GM19468 (cell line): ENCODE measurements around the gene PITX3.
A peak's percentile ranks its signal among the peaks of the same experiment; 100 is the strongest.
"Not testable (repeated sequence)": the region's sequence is repeated elsewhere in the genome, so short reads cannot be mapped to it uniquely, and the experiment has no call there.

ENCODE experiments used
- ATAC-seq: cut with Tn5 transposase; IDR thresholded peaks from one replicate; pipeline ENCODE4 v1.9.1; 2021; ENCODE audit warnings: mild to moderate bottlenecking, moderate library complexity, moderate number of reproducible peaks; ENCODE audit not compliant: unreplicated experiment; ENCODE audit errors: extremely low read depth

Gene PITX3

DNA sequence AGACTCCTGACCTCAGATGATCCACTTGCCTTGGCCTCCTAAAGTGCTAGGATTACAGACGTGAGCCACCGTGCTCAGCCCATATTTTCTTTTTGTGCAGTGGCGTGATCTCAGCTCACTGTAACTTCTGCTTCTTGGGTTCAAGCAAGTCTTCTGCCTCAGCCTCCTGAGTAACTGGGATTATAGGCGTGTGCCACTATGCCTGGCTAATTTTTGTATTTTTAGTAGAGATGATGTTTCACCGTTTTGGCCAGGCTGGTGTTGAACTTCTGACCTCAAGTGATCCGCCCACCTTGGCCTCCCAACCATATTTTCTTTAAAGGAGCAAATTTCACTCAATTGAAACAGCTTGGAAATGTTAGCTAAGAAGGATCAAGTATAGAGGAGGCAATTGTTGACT, 20.5 kb upstream of the PITX3 start:
- no peak for ATAC-seq

DNA sequence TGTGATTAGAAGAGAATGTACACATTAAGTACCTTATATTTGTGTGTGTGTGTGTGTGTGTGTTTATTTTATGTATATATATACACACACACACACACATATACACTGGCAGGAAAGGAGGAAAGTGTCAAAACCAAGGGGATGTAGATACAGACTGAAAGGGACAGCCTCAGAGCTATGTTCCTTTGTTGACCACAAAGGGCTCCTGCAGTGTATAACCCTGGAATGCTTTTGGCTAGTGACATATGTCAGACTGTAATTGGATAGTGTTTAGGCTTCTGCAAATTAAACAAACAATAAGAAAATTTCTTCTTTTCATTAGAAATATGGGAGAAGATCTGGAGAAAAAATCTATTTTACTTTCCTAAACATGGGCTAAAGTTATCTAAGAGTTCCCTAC, 19.9 kb upstream of the PITX3 start:
- ATAC-seq, result no peak

DNA sequence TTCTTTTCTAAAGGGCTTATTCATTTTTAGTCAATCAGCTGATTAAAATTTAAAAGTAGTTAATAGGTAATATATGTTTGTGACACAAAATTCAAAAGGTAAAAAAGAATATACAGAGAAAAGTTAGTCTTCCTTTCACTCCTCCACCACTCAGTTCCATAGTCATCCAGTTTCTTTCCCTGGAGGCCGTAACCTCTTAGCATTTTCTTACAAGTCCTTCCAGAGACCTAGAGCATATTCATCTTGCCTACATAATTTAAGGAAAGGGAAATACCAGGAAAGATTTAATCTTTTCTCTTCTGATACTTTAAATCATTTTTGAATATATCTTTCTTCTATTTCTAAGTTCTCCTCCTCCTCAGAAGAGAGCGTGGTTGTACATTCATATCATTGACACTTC, 14.1 kb upstream of the PITX3 start:
- no peak for ATAC-seq

DNA sequence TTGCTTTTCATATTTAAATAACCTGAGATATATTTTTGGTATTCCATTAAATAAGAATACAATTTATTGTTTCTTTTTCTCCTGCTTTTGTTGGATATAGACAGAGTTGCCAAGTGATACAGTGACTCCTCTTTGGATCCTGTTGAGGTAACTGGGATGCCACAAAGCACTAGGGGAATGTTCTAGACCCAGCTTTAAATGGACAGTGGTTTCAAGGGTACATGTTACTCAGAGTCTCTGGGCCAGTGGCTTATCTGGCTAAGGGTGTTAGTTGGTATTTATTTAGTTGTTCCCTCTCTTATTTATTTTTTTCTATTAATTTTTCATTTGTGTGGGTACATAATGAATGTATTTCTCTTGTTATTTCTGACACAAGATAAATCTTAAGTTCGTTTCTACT, 13.1 kb upstream of the PITX3 start:
- ATAC-seq, result no peak

DNA sequence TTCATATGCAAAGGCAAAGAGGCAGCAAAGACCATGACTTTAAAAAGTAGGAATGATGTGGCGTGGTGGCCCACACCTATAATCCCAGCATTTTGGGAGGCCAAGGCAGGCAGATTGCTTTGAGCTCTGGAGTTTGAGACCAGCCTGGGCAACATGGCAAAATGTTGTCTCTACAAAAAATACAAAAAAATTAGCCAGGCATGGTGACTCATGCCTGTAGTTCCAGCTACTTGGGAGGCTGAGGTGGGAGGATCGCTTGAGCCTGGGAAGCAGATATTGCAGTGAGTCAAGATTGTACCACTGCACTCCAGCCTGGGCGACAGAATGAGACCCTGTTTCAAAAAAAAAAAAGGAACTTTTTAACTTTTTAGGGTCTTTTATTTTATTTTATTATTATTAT, 11.2 kb upstream of the PITX3 start:
- ATAC-seq, result not testable (repeated sequence)

DNA sequence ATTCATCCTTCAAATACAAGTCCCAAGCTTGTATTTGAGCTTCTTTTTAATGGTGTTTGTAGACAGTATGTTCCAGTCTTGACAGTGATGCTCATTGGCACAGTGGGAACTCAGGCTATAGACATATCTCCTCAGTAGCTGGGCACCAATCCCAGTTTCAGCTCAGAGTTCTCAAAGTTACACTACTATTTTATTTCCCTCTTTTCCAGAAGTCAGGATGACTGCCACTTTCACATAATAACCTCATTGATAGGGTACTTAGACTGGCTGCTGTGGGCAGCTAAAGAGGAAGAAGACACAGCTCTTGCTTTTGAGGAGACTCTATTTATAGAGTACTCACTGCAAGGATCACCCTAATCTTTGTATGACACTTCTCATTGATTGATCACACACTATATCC, 6.4 kb upstream of the PITX3 start:
- ATAC-seq, result no peak

DNA sequence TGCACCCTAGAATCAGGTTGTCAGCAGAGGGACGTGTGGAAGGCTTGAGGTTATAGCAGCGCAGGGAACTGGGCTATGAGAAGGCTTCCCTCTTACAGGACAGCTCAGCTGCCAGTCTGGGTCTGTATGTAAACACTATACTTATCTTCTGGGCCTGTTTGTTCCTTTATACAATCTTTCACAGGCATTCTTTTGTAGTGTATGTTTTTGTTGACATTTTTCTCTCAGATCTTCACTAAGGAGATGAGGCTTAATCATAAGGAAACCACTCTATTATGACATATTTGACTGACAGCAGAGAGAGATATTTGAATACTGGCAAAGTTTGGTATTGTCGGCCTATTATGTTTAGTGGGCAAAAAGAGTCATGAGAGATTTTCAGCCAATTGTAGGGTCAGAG, 4.9 kb upstream of the PITX3 start:
- no peak for ATAC-seq

DNA sequence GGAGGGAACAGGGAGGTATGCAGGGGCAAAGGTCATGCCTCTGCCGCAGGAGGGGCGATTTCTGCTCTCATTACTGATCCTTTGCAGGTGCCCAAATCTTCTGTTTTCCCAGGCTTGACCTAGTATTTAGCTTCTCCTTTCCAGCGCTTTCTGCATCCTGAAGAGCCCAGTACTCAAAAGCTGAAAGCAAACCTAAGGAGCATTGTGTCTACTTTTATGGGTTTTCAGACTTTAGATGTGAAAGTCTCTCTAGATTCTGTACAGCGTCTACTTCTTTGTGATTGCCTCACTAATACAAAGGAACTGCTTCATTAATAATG, 4.6 kb upstream of the PITX3 start:
- no peak for ATAC-seq

DNA sequence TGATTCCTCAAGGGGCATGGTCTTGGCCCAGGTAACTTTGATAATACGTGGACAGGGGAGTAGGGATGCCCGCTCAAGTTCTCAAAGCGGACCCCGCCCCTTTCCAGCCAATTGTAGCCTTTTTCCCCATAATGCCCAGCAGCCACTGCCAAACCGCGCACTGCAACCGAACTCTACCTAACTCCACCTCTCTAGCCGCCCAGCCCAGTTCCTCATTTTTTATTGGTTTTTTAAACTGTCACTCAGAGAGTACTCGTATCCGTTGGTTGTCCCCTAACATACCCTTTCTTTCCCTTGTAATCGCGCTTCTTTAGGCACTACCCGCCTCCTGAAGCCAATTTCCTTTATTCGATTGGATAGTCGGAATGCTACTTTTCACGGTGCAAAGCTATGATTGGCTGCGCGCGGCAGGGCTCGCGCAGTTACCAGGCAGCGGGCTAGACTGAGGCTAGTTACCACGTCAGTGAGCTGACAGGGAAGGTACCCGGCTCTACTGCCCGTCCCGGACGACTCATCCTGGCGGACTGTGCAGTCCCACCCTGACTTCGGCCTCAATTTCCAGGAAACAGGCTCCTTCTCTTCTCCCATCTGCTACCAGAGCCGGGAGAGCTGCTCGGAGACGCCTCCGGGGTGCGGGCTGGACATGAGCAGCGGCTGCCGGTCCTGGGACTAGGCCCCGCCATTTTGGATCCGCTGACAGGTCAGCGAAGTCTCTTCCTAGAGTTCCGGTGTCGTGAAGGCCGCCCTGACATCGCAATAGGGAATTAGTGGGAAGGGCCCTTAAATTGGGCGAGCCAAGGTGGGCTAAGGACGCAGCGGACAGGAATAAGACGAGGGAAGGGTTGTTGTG, 4.0 kb upstream of the PITX3 start, which contains the start of gene GBF1:
GBF1 (plus strand) TSS at position 451 of the 850 bp plus-strand sequence. CDS start 13,407 bp downstream, outside the sequence.
- peak; percentile 85 for ATAC-seq

DNA sequence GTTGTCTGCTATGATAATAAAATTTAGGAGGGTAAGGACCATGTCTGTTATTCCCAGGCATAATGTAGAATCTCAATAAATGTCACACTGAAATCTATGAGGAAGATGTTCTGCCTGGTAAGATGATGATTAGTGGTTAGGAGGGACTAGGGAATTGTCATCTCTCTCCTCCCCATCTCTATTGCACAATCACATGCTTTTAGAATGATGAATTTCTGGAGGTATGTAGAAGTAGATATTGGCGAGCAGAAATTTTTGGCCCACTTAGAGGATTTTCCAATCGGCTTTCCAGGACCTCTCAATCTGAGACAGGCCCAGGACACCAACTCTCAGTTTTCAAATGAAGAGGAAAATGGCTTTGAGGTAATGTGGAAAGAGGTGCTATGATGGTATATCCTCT, 2.0 kb upstream of the PITX3 start:
- ATAC-seq, result no peak

DNA sequence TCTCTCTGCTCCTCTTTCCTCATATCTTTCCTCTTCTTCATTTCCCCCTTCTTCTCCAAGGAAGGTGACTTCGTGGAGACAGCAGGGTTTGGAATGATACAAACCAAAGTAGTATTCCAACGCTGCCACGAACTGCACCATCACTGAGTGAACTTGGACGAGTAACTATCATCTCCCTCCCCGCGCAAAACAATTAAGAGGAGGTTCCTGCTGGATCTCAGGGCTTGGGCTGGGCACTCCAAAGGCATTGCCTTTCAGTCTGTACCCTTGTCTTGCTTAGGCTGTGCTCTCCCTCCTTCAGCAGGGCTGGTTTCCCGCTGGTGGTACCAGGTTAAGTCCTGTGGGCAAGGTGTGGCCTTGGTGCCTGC, 790 bp upstream of the PITX3 start:
- no peak for ATAC-seq

DNA sequence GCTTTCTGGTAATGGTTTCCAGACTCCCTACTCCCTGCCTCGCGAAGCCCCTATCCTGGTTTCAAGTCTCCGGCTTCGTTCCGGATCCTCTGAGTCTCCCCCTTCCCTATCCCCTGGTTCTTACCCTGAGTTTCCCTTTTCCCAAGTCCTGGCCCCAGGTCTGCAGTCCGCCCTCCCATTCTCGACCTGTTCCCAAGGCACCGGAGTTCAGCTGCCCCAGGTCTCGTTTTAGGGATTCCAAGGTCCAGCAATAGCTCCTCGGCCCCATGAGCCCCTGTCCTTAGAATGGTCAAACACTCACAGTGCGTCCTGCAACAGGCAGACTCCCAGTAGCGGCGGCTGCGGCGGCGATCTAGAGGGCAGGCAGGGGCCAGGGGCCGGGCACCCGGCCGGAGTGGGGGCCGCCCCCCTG, 274 bp downstream of the PITX3 start:
- ATAC-seq, result no peak

DNA sequence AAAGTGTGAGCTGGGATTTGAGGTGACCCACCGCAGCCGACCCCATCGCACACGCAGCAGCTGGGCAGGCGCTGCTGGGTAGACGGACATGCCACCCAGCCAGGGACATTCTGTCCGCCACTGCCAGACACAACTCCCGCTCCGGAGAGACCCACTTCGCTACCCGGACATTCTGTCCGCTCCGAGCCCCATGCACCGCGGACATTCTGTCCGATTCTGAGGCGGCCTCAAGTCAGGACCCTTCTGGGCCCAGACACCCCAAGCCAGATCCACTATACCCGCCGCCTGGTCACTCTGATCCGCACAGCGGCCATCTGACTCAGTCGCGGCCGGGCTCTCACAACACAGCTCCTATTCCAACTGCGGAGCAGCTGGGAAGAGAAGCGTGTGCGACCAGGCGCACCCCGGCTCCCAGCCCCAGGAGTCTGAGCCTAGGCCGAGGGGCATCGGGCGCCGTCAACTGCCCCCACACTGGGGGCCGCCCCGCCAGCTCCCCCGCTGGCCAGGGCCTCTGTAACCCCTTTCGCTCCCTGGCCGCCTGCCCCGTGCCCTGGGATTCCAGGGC, 763 bp downstream of the PITX3 start:
- no peak for ATAC-seq

DNA sequence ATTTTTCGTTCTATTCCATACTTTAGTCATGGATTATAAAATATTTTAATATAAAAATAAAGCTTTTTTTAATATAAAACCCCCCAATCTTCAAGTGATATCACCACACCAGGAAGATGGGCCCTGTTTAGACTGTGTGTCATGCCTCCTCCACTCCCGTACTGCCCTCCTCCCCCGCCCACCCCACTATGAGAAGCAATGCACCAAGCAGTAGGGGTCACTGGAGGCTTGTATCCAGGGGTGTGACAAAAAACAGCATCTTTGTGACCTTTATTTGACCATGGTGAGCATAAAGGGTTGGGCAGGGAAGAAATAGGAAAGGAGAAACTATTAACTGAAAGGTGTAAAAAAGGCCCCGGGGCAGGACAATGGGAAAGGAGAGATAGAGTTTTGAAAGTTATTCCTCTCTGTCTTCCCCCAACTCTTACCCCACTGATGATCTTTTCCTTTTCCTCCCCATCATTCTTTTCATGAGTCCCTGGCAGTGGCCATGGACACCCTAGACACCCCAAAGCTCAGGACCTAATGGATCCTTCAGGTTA, 3.5 kb downstream of the PITX3 start:
- no peak for ATAC-seq

DNA sequence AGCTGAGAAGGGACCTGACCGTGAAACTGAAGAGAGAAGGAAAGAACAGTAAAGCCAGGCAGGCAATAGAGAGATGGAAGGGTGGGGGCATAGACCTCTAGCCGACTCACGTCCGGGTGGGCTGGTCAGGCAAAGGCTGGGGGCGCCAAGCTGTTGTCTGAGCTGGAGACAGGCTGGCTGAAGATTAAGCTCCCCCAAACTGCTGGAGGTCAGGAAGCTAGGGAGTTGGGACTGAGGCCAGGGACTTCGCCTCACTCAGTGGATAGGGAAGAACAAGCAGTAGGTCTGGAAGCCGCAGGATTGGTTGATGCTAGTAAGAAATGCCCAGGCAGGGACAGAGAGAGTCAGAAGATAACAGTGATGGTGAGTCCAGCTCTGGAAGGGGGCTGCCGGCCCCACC, 5.3 kb downstream of the PITX3 start:
- no peak for ATAC-seq

DNA sequence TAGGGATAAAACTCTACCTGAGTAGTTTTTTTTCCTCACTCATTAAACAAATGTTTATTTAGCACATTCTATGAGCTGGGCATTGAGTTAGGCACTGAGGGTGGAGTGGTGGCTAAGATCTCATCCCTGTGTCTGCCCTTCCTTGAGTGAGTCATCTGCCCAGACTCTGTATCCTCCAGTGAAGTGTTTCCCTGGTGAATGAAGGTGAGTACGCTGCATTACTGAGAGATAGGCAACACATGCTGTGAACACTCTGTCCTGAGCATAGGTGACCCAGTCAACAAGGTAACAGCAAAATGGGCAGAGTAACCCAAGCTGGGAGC, 5.8 kb downstream of the PITX3 start:
- ATAC-seq, result no peak

DNA sequence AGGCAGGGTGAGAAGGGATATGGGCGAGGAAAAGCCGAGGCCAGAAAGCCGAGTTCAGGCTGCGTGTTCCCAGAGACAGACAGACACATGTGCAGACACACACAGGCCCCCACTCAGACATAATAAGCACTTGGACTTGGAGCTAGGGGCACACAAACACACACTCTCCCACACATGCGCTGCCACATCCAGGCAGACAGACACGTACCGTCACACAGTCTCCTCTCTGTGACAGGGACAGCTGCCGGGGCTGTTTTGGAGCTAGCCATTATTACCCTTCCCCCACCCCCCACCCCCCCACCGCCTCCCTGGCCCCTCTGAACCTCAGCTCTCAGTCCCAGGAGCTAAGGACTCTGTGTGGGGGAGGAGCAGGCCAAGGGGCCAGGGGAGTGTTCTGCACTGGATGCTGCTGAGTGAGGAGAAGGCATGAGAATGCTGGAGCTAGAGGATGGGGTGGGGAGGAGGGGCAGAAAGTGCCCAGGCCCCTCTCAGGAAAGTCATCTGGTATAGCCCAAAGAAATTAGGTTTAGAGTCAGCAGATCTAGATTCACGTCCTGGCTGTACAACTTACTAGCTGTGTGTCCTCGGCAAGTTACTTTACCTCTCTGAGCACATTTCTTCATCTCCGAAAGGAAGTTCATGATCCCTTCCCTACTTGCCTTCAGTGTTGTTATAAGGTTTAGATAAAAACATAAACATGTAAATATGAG, 6.3 kb downstream of the PITX3 start:
- no peak for ATAC-seq

DNA sequence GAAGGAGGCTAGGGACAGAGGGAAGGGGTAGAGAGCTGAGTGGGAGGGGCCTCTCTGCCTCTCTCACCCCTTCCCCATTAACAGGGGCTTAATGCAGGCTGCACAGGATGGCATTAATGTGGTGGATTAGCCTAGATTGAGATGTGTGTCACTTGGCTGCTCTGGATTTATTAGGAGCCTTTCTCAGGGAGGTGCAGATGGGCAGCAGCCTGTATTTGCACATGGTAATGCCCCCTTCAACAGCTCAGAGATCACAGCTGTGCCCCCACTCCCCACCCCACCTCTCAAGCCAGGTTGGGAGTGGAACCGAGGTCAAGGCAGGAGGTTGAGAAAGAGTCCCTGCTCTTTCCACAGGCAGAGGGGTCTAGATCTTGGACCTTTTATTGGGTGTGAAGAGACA, 7.3 kb downstream of the PITX3 start:
- no peak for ATAC-seq

DNA sequence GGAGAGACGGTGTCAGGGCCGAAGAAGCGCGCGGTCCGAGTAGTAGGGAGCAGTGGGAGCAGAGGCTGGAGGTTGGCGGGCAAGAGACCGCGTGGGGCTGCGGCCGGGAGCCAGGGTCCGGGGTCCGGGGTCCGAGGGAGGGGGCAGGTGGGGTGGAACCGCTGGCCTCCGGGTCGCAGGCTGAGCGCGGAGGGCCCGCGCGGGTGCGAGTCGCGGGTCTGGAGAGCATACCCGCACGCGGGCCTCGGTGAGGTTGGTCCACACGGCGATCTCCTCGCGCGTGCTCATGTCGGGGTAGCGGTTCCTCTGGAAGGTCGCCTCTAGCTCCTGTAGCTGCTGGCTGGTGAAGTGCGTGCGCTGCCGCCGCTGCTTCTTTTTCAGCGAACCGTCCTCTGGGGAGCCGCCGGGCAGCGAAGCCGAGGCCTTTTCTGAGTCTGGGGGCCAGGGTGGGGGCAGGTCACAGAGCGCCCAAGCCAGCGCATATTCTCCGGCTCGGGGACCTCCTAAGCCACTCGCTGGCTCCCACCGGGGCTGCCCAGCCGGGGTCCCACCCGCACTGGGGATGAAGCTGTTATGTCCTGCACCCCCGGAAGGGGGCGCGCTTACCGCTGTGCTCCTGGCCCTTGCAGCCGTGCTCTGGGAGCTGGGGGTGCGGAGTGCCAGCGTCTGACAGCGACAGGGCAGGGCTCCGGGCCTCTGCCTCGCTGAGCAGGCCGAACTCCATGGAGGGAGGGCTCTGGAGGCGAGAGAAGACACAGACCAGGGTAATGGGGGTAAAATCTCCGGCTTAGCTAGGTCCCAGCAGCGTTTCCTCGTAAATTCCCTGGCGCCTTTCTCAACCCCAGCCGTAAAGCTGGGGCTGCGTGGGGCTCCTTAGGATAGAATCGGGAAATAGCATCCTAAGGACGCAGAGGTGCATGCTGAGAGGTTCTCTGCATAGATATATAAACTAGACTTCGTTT, 9.7 kb downstream of the PITX3 start:
- no peak for ATAC-seq

DNA sequence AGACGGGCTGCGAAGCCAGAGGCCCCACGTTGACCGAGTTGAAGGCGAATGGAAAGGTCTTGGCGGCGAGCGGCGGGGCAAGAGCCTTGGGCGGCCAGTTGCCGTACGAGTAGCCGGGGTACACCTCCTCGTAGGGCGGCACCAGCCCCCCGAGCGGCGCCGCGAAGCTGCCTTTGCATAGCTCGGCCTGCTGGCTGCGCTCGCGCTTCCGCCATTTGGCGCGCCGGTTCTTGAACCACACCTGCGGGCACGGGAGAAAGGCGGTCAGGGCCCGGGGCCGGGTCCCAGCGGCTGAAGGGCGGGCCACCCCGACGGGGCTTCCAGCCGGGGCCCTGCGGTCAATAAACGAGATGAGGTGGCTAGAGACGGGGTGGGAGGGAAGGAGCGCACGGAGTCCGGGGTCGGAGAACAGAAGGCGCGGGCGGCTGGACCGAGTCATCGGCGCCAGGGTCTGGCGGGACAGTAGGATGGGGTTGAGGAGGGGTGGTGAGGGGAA, 10.4 kb downstream of the PITX3 start:
- no peak for ATAC-seq
